GM18520 (cell line): ENCODE data around the gene DEAF1.

Experiments used
- ATAC-seq: cut with Tn5 transposase; IDR thresholded peaks from one replicate; pipeline ENCODE4 v1.9.1; 2021; ENCODE audit not compliant: unreplicated experiment

The DEAF1 gene

DNA sequence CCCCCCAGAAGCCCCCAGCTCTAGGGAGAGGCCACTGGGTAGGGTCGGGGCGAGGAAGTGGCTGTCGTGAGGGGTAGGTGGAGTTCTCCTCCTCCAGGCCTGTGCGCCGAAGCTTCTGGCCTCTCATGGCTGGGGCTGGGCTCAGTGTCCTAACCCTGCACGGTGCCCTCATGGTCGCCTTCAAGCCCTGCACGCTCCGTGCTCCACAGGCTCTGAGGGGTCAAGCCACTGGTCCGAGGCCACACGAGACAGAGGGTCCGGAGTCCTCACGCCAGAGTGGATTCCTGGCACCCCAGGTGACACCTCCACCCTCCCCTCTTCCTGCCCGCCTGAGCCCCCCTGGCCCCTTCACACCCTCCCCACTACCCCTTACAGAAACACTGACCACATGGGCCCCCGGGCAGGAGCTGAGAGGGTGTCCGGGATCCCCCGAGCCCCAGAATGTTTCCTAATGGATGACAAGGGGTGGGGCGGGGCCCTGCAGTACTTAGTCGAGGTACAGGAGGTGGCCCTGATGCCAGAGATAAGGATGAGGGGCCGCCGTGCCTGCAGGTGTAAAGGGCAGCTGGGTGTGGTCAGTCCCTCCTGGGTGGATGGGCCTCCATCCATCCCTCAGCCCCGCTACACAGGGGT is 69.3 kb downstream of the DEAF1 start:
- ATAC-seq: no peak

DNA sequence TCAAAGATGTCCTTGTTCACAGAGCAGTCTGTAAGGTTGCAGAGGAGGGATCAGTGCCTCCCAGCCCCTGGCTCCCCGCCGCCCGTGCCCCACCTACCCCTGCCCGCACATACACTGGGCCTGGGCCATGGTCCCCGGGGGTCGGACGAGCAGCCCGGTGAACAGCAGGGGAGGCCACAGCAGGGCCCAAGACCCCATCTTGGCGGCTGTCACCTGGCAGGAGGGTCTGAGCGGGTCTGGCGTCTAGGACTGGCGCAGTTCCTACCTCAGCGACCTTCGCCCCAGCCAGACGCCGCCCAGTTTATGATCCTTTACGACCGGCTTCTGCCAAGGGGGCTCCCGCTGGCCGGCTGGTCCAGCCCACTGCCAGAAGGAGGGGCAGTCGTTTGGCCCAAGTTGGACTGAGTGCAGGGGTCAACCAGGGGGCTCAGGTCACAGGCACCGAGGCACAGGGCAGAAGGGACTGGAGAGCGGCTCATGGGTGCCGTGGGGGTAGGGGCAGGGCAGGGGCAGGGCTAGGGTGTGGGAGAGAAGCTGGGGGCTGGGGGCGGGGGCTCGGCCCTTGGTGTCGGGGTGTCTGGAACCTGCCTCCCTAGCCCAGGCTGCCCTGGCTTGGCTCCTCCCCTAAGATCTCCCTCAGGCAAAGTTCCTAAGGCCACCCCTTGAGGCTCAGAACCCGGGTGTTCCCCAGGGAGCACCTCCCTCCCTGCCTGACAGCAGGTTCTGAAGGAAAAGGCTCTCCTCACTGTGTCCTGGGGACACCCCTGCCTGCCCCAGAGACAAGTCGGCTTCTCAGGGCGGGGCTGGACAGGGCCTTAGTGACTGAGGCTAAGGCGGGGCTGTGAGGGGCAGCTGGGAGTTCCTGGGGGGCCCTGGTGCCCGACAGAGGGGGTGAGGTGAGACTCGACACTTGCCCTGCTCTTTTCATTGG is 70.1 kb downstream of the DEAF1 start, which contains the start of gene CDHR5:
CDHR5 (minus strand) TSS at position 251 of the 931 bp plus-strand sequence; CDS start at position 198, 53 bp downstream.
- ATAC-seq: no peak

DNA sequence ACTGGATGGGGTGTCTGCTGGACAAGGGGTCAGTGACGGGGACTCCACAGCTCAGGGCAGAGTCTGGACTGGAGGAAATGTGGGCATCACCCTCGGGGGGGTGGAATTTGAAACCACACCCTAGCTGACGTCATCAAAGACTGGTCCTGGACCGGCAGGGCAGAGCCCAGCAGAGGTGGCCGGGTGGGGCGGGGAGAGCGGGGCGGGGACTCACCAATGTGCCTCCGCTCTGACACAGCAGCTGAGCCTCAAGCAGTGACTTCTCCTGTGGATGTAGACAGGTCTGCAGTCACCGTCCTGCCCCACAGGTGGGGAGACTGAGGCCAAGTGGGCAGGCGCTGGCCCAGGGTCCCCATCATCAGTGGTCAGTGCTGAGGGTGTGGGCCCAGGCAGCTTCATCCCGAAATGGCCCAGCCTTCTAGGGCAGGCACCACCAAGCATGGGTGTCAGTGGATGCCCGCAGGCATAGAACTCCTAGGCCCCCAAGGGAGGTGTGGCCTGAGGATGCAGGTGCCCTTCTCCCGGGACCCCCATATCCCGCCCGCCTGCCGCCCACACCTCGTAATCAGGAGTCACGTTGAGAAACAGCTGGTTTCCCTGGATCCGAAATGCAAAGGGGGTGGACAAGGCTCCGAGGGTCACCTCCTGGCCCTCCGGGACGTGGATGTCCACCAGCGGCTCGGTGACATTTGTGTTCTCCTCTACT is 70.9 kb downstream of the DEAF1 start:
- no peak for ATAC-seq

DNA sequence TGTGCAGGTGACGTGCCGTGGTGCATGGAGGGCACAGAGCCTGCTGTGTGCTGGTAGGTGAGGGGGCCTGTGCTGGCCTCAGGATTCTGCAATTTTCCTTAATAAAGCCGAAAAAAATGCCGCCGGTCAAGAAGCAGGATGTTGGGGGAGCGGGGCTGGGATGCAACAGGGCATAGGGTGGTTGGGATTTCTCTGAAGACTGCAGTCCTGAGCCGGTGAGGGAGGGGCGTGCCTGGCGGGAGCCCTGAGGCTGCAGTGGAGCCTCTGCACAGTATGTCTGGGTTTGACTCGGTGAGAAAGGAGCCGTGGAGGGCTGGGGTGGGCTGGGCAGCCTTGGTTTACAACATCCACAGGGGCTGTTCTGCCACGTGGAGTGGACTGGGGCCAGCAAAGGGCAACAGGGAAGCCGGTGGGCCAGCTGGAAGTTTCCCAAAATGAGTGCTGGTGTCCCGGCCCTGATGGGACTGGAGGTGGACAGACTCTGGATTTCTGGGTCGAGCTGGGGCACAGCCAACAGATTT is 71.6 kb downstream of the DEAF1 start:
- no peak for ATAC-seq

DNA sequence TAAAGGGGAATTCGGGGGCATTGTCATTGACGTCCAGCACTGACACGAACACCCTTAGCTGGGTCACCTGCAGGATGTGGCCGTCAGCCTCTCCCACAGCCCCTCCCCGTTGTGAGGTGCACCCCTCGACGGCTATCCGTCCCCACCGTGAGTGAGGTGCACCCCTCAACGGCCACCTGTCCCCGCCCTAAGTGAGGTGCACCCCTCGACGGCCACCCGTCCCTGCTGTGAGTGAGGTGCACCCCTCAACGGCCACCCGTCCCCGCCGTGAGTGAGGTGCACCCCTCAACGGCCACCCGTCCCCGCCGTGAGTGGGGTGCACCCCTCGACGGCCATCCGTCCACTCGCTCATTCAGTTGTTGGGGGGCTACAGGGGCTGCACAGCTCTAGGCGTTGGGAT is 73.2 kb downstream of the DEAF1 start:
- no peak for ATAC-seq

DNA sequence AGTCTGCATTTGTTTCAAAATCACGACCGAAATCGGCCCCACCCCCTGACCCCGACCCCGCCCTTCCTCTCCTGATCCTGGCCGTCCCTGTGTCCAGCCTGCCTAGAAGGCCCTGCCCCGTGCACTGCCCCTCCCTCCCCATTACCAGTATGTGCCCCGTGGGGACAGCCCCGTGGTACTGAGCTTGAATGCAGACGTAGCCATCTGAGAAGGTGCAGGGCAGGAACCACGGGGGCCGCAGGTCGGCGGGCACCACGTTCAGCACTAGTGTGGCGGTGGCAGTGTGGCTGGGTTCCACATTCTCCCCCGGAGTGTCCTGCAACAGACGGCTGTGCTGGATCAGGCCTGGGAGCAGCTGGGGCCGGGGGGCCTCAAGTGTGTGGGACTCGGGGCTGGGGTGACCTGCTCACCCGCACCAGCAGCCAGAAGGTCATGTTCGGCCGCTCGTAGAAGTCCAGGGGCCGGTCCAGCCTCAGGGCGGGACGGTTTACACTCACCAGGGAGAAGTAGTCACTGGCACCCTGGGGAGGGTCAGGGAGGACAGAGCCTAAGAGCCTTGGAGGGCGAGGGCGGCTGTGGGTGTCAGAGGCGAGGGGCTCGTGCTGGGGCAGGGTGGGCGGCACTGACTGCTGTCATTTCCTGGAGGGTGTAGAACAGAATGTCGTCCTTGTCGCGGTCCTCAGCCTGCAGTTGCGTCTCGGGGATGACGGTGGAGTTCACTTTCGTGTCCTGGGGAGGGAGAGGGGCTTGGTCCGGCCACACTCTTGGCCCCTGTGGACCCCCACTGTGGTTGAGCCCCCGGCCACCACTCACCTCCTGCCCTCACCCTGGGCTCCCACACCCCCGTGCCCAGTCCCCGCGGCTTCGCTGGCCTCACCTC is 73.8 kb downstream of the DEAF1 start:
- ATAC-seq: no peak

DNA sequence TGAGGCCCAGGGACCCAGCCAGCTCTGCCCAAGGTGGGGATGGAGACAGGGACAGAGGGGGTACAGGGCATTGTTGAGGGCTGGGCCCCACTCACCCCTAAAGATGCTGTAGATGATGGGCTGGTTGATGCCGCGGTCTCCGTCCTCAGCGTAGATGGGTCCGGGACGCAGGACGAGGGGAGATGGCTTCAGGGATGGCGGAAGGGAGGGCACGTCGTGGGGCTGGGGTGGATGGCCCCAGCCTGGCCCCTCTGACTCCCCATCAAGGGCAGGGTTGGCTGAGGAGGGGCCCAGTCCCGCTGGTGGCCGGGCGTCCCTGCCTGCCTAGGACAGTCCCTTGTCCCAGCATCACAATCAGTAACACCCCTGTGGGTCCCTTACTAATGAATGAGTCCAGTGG is 74.8 kb downstream of the DEAF1 start:
- ATAC-seq: no peak

DNA sequence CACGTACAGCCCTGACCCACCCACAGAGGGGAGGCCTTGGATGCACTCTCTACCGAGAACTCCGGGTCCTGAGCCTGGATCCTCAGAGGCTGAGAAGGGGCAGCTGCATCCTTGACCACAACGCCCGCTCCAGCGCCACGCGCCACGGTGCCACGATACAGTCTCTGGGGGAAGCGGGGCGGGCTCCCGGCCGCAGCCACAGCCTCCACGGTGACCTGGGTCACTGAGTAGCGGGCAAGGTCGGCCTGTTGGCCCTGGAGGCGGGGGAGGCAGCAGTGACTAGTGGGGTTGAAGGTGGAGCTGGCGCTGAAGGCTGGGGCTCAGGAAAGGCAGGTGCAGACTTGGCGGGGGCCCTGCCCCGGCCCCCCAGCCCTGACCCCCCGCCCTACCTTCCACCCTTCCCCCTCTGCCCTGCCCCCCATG is 75.4 kb downstream of the DEAF1 start:
- no peak for ATAC-seq

DNA sequence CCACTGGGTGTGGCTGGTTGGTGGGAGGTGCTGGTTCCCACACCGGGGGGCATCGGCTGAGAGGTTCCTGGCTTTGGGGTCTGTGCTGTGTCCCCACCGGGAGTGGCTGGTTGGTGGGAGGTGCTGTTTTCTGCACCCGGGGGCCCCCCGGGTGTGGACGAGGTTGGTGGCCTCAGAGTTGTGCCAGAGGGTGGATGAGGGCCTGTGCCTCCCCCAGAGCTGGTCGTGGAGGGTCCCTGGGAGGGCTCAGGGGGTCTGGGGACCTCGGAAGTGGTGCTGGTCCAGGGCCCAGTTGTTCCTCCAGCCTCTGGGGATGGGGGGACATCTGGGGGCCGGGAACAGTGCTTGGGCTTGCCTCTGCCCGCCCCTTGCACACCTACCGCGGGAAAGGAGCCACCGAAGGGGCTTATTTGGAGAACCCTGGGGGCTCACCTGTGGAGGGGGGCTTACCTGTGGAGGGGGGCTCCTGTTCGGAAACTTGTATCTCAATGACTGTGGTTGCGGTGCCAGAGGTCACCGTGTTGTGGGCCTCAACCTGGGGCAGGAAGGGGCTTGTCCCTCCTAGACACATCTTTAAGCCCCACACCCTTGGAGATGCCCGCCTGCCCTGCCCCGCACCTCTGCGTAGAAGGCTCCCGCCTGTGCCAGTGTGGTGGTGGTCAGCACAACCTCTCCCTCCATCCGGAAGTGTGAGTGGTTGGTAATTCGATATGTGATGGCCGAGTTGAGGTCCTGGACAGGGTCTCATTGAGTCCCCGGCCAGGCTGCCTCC is 76.0 kb downstream of the DEAF1 start:
- ATAC-seq: no peak

DNA sequence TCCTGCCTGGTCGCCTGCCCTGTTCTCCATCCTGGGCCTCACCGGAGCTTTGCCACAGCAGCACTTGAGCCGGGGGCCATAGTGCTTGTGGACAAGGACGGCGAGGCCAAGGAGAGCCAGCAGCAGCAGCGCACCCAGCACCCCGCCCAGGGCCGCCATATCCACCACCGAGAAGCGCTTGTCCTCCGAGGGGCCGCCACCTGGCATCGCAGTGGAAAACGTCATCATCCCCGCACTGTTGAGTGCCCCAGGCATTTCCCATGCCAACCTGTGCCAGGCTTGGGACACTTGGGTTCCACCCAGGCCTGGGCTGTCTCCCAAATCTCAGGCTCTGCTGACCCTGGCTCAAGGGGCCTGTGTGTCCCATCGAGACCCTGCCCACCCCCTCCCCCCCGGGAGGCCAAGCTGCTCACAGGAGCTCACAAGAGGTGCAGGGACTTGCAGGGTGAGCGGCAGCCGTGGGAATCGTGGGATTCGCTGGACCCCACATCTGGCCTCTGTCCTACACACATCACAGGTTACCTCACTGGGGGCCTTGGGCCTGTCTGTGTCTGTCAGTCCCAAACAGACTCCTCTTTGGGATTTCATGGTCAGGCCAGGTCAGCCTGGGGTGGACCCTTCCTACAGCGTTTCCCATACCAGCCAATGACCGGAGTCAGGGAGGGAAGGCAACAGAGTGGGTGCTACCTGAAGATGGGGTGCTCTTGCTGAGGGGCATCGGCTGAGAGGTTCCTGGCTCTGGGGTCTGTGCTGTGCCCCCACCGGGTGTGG is 76.9 kb downstream of the DEAF1 start:
- no peak for ATAC-seq

DNA sequence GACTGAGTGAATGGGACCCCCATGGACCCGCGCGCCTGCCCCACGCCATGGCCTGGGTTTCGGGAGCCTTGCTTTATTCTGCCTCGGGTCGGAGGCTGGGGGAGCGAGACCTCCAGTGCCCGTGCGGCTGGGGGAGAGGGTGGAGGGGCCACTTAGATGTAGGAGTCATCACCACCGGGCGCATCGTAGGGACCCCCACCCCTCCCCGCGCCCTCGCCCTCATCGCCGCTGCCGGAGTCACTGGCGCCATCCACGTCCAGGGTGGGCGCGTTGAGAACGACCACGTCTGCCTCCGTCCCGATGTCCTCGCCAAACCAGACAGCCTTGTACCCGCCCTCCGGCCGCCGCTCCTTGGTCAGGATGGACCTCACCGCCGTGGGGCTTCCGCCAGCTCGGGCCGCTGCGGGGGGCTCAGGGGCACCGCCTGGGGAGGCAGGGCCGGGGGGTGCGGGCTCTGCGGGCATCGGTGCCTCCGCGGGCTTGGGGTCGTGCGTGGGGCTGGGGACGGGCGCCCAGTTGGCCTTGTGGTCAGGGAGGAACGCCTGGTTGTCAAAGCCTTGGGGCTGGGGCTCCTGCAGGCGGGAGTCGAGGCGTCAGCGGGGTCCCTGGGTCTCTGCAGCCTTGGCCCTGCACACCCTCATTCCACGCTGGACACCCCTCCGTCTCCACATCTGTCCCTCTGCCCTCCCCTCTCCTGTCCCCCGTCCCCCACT is 77.7 kb downstream of the DEAF1 start:
- ATAC-seq: no peak

DNA sequence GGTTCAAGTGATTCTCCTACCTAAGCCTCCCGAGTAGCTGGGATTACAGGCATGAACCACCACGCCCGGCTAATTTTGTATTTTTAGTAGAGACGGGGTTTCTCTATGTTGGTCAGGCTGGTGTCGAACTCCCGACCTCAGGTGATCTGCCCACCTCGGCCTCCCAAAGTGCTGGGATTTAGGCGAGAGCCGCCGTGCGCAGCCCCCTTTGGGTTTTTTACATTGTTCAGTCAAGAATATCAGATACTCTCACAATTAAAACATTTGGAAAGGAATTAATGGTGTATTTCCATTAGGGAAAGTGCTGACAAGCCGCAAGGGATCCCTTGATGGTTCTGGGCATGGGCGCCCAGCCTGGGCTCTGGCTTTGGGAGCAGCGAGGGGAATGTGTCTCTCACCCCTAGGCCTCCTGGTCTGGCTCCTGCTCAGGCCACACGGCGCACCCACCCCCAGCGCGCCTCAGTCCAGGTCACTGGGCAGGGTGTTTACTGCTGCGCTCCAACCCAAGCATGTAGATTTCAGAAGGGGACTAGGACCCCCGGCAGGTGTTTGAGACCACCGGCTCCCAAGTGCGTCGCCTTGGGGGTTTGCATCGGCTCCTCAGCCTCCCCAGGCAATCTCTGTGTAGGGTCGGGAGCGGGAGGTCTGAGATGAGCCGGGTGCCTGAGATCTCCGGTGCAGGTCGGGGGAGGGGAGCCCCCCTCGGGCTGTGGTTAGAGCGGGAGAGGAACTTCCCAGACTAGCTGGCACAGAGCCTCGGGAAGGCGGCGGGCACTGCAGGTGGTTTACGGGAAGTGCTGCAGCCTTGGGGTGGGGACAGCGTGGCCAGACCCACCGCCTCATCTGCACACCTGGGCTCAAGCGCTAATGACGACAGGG is 78.5 kb downstream of the DEAF1 start:
- no peak for ATAC-seq

DNA sequence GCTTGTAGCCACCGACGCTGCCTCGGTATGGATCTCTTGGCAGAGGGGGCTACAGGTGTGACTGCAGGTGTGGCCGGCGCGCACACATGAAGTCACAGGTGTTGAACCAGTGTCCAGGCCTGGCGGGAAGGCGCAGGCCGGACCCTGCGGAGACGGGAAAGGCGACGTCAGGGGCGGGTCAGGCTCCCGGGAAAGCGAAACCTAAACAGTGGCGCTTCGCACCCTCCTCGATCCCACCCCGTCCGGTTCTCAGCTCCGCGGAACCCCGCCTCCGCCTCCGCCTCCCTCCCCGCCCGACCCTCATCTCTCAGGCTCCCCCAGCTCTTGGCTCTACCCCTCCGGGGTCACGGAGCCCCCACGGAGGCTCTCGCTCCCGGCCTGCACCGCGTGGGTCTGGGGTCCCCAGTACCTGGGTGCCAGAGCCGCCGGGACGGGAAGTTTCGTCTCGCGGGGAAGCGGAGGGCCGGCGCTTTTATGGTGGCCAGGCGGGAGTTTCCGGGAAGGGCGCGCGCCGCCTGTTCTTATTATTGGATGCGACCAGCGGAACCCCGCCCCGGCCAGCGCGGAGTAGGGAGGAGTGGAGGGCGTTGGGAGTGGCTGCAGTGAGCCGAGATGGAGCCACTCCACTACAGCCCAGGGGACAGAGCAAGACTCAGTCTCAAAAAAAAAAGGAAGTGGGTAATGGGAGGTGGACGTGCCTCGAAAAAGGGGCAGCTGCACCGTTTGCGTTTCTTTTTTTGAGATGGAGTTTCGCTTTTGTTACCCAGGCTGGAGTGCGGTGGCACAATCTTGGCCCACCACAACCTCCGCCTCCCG is 79.3 kb downstream of the DEAF1 start, which contains the start of gene IRF7:
IRF7 (minus strand) TSS at position 447 of the 816 bp plus-strand sequence. CDS start 586 bp downstream, outside the sequence.
- ATAC-seq: peak; percentile 66

DNA sequence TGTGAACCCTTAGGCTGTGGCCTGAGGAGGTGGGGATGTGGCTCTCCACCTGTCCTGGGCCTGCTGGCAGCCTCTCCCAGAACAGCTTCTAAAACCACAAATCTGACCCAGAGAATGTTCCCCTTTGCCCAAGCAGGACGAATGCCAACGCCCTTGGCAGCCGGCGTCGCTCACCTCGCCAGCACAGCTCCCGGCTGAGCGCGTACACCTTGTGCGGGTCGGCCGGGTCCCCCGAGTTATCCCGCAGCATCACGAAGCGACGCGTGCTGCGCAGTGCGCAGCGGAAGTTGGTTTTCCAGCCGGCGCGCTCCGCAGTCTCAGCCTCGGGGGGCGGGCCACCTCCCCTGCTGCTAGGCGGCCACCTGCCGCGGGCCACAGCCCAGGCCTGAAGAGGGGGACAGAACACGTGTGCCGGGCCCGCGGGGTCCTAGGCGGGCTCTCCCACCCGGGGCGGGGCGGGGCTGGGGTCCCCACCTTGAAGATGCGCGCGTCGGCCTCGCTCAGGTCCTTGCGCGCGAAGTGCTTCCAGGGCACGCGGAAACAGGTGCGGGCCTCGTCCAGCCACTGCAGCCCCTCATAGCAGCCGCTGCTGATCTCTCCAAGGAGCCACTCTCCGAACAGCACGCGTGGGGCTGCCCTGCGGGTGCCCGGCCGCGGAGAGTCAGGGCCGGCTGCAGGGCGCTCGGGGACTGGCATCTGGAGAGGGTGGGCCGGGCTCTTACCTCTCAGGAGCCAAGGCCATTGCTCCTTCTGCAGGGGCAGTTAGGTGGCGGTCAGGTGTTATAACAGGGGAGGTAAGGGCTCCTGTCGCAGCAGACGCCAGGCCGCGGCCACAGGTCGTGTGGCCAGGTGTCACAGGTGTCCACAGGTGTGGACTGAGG is 80.2 kb downstream of the DEAF1 start:
- no peak for ATAC-seq

DNA sequence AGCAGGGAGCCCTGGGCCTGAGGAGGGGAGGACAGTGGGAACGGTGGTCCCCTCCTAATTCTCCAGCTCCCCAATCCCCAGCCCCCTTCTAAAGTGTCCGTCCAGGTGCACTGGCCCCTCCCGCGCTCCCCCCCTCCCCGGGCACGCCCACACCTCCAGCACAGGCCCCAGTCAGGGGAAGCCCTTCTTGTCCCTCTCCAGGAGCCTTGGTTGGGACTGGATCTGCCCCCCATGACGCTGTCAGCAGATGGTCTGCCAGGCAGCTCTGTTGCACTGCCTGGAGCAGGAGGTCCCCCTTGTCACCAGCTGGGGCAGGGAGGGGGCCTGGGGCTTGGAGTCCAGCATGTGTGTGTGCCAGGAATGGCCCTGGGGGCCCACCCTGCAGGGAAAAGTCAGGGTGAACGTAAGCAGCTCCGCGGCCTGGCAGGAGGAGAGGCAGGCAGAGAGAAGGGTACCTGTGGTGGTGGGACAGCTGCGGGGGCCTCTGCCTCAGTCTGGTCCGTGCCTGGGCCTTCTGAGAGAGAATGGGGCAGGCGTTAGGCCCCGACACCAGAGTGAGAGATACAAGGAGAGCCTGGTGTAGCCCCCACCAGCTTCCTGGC is 80.9 kb downstream of the DEAF1 start:
- ATAC-seq: no peak
